ENCODE results near the gene SLC17A4. TPM values are rescaled to one million over a fixed set of nuclear protein-coding genes. Genes with fewer than 3 reads are reported as not detected.

The SLC17A4 gene
- total and polyA plus RNA-seq, 2 donors (not counting 3 experiments of a cell fraction or from before 2014, with no cell fraction given), result not detected

DNA sequence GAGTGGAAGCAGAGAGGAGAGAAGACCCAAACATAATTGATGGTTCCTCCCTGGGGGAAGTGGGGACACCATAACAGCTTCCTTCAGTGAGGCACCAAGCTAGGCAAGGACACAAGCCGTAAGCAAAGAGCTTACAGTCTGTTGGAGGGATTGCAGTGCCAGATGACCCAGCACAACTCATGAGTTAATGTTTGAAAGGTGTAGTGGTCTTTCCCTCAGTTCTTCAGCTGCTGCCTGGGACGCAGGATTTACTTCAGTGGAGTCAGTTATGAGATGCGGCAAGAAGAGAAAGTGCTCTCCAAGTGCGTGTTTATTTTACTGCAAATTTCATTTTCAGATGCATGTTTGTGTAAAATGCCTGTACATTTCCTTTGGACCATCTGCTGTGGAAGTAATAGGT lies 38.7 kb upstream of the SLC17A4 start:
- Histone ChIP-seq H3K4me2 (ENCODE audit: insufficient read depth, low read length) (no peak overlapping the region), H4K20me1 (replicated peaks; ENCODE audit: control insufficient read depth, extremely low read depth, insufficient read depth, low read length) (no peaks in the 10 kb centered on the region), H3K9me3 (replicated peaks; ENCODE audit: control insufficient read depth, insufficient read depth, low read length) (no peaks in the 10 kb centered on the region), H3K4me3 (replicated peaks in 1 of 3; ENCODE audit: insufficient read depth in 1 of 3, low read depth in 1 of 3, low read length in 3 of 3) (no peak overlapping the region), H3K4me1 (ENCODE audit: control insufficient read depth, extremely low read depth, insufficient read depth, low read length) (peaks cover 23% of the 10 kb centered on the region), H3K9me1 (replicated peaks; ENCODE audit: control insufficient read depth, extremely low read depth, insufficient read depth, low read length) (no peaks in the 10 kb centered on the region), H3K27ac (ENCODE audit: insufficient read depth, low read depth, low read length) (no peak overlapping the region), H2AFZ (ENCODE audit: low read depth, low read length) (no peak overlapping the region), H3K36me3 (ENCODE audit: control insufficient read depth in 2 of 2, extremely low read depth in 1 of 2, insufficient read depth in 2 of 2, low read length in 2 of 2) (no peaks in the 10 kb centered on the region), H3K27me3 (ENCODE audit: control insufficient read depth in 2 of 2, insufficient read depth in 2 of 2, low read length in 2 of 2) (no peaks in the 10 kb centered on the region), H3K79me2 (ENCODE audit: control insufficient read depth, insufficient read depth, low read length) (no peaks in the 10 kb centered on the region), H3K9ac (replicated peaks; ENCODE audit: extremely low read depth, insufficient read depth, low read length) (no peak overlapping the region)
- intact Hi-C loops (cut with micrococcal nuclease) (loop anchor here (2.0 to 10.0 kb wide), 5 partner anchors 43 to 441 kb away; partner anchors contain the start of genes CARMIL1 and SCGN), dilution Hi-C loops (cut with MboI; ENCODE audit: extremely low pct_ligation_motif_present, low sequenced_read_pairs) (no loop called here)
- no peak for DNase-seq (ENCODE audit: low read depth, low spot score)
- TF ChIP-seq, protein P1, sequence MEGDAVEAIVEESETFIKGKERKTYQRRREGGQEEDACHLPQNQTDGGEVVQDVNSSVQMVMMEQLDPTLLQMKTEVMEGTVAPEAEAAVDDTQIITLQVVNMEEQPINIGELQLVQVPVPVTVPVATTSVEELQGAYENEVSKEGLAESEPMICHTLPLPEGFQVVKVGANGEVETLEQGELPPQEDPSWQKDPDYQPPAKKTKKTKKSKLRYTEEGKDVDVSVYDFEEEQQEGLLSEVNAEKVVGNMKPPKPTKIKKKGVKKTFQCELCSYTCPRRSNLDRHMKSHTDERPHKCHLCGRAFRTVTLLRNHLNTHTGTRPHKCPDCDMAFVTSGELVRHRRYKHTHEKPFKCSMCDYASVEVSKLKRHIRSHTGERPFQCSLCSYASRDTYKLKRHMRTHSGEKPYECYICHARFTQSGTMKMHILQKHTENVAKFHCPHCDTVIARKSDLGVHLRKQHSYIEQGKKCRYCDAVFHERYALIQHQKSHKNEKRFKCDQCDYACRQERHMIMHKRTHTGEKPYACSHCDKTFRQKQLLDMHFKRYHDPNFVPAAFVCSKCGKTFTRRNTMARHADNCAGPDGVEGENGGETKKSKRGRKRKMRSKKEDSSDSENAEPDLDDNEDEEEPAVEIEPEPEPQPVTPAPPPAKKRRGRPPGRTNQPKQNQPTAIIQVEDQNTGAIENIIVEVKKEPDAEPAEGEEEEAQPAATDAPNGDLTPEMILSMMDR (IDR thresholded peaks at IDR 0.05; ENCODE audit: extremely low read depth in 1 of 2, insufficient read depth in 1 of 2, low read depth in 1 of 2, low read length in 2 of 2), result no peak
- TF ChIP-seq MYC (IDR thresholded peaks at IDR 0.05; ENCODE audit: low read depth, low read length), result no peak
- no peak for TF ChIP-seq EZH2 (IDR thresholded peaks at IDR 0.05; ENCODE audit: borderline replicate concordance, low read depth, low read length, severe bottlenecking)
- TF ChIP-seq POLR2AphosphoS5 (IDR thresholded peaks at IDR 0.05; ENCODE audit: insufficient read depth, low read depth, low read length), result no peak
- no peak for TF ChIP-seq POLR2A (IDR thresholded peaks at IDR 0.05; ENCODE audit: low read depth, low read length)
- TF ChIP-seq JUN (IDR thresholded peaks at IDR 0.05; ENCODE audit: borderline replicate concordance, insufficient read depth, insufficient read length, low read depth), result no peak
- TF ChIP-seq, protein P2, sequence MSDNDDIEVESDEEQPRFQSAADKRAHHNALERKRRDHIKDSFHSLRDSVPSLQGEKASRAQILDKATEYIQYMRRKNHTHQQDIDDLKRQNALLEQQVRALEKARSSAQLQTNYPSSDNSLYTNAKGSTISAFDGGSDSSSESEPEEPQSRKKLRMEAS (IDR thresholded peaks at IDR 0.05; ENCODE audit: insufficient read depth, insufficient read length), result no peak
- TF ChIP-seq FOS (IDR thresholded peaks at IDR 0.05; ENCODE audit: borderline replicate concordance, insufficient read depth, low read length), result no peak
- TF ChIP-seq GATA2 (IDR thresholded peaks at IDR 0.05; ENCODE audit: insufficient read depth, insufficient read length, low read depth, low read length), result no peak
- BruUV-seq (replicated peaks), result no TSS peak
- CTCF ChIA-PET, result interaction anchor here (1.2 to 2.8 kb wide), 5 partner anchors 9 to 492 kb away, joined by 3 to 11 read pairs (median 5); no protein-coding TSS in a partner anchor
- POLR2A ChIA-PET, result no interaction called here
- no peak for FAIRE-seq
